ENCODE measurements around the gene GNAT3.

DNA sequence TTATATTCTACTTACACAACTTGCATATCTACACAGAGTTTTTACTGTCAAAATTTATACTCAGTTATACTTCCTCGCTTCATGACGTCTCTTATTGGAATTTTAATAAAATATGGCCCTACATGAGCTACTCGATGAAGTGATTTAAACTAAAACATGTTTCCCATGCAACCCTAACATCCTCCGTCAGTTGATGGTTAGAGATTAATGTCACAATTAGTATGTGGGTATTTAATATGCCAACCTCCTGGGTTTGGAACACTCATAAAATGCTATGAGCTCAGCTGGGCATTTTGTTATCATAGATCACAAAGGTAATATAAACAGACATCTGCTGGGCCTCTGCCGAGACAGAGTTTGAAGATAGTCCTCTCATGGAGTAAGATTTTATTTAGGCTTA, 66.5 kb downstream of the GNAT3 start:
- TF ChIP-seq, protein P1, sequence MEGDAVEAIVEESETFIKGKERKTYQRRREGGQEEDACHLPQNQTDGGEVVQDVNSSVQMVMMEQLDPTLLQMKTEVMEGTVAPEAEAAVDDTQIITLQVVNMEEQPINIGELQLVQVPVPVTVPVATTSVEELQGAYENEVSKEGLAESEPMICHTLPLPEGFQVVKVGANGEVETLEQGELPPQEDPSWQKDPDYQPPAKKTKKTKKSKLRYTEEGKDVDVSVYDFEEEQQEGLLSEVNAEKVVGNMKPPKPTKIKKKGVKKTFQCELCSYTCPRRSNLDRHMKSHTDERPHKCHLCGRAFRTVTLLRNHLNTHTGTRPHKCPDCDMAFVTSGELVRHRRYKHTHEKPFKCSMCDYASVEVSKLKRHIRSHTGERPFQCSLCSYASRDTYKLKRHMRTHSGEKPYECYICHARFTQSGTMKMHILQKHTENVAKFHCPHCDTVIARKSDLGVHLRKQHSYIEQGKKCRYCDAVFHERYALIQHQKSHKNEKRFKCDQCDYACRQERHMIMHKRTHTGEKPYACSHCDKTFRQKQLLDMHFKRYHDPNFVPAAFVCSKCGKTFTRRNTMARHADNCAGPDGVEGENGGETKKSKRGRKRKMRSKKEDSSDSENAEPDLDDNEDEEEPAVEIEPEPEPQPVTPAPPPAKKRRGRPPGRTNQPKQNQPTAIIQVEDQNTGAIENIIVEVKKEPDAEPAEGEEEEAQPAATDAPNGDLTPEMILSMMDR (conservative IDR thresholded peaks at IDR 0.05): no peak
- TF ChIP-seq EZH2 (IDR thresholded peaks at IDR 0.05; ENCODE audit: low read depth): no peak
